22Rv1 (cell line): ENCODE data around the gene CORO2B.

ENCODE experiments used
- CTCF ChIP-seq: fragments of 450-650 bp; IDR thresholded peaks from 2 replicates; pipeline ENCODE4 v1.5.1; 2017; ENCODE audit warnings: mild to moderate bottlenecking
- ZFX ChIP-seq: fragments of 450-650 bp; IDR thresholded peaks from 2 replicates; pipeline ENCODE4 v1.6.1; 2017; ENCODE audit warnings: antibody characterized with exemption, borderline replicate concordance

DNA sequence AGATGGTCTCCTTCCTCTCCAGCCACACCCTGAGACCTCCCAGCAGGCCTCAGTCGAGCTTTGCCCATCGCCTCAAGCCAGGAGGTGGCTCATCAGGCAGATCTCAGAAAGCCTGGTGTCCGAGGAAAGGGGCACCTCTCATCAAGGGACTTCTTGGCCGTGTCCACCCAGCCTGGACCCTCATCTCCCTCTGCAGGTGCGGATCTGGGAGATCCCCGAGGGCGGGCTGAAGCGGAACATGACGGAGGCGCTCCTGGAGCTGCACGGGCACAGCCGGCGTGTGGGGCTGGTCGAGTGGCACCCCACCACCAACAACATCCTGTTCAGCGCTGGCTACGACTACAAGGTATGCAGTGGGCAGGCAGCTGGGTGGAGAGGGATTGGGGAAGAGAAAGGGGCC lies 131.7 kb downstream of the CORO2B start:
- TF ChIP-seq CTCF (no peak), ZFX (no peak)
